HepG2 (cell line): ENCODE data around the gene PNLIPRP2. TPM values are rescaled to one million over a fixed set of nuclear protein-coding genes. Genes with fewer than 3 reads are reported as not detected.

Experiments
- ATAC-seq: fragments of 200-7000 bp; cut with Tn5 transposase; 3 replicates; pipeline ENCODE4 v1.9.1; 2020; ENCODE audit warnings: mild to moderate bottlenecking, moderate library complexity
- BruUV-seq: library from RNA; stranded (reverse); fragments of 400-500 nt; replicated peaks from 2 replicates; lab custom pipeline; 2021; lab: Mats Ljungman, UMichigan
- CTCF ChIA-PET: fragments of 300-600 bp; formaldehyde crosslinking; extraction: SDS; loops from one replicate; lab custom pipeline; 2021; ENCODE audit warnings: low total read pairs, inconsistent platforms, low intra/inter-chr PET ratio; lab: Yijun Ruan, JAX
- POLR2A ChIA-PET: fragments of 350-600 bp; sonication (Branson Sonifier 250); formaldehyde crosslinking; loops from one replicate; lab custom pipeline; 2020; ENCODE audit warnings: antibody characterized with exemption, inconsistent platforms; lab: Yijun Ruan, JAX
- DNase-seq: peaks from one replicate; pipeline ENCODE4 v3.0.0-alpha.2; 2015; ENCODE audit warnings: low spot score
- FAIRE-seq: peaks from 3 replicates; lab custom pipeline; 2011; peaks lifted over from hg19 to GRCh38; lab: Jason Lieb, UNC
- H2AFZ ChIP-seq: one replicate; pipeline ENCODE4 v1.6.1; 2011; ENCODE audit warnings: low read length, inconsistent platforms
- H3K27ac ChIP-seq: fragments of 300-600 bp; 3 replicates; pipeline ENCODE4 v1.8.0; 2011; ENCODE audit warnings: mixed run types, mild to moderate bottlenecking, mixed read lengths, low read length, inconsistent platforms; ENCODE audit not compliant: insufficient read depth; ENCODE audit errors: extremely low read length
- H3K27me3 ChIP-seq, 2 experiments: fragments of 200-600 bp in 1 of 2; 2 replicates in 1 of 2; 3 replicates in 1 of 2; pipeline versions ENCODE4 v1.6.0 to v1.8.0; 2011; ENCODE audit warnings: low read length in 2 of 2, mild to moderate bottlenecking in 2 of 2, moderate library complexity in 2 of 2, inconsistent platforms in 1 of 2; ENCODE audit not compliant: insufficient read depth in 2 of 2, control insufficient read depth in 1 of 2
- H3K36me3 ChIP-seq, 2 experiments: fragments of 200-600 bp in 1 of 2; replicated peaks in 1 of 2; 2 replicates in 1 of 2; 3 replicates in 1 of 2; pipeline versions ENCODE4 v1.5.1 to v1.8.0; 2011; ENCODE audit warnings: low read length in 2 of 2, inconsistent platforms in 1 of 2; ENCODE audit not compliant: insufficient read depth in 2 of 2, control insufficient read depth in 1 of 2
- H3K4me1 ChIP-seq: 2 replicates; pipeline ENCODE4 v1.5.1; 2012; ENCODE audit warnings: low read length, inconsistent platforms; ENCODE audit not compliant: insufficient read depth
- H3K4me2 ChIP-seq: 2 replicates; pipeline ENCODE4 v1.6.0; 2011; ENCODE audit warnings: low read depth, low read length, inconsistent platforms
- H3K4me3 ChIP-seq, 3 experiments: fragments of 200-600 bp in 1 of 3; sonication (generic), shearing (Covaris generic) in 1 of 3; replicated peaks in 1 of 3; 2 replicates each; pipeline ENCODE4 v1.5.1; 2011 to 2016; ENCODE audit warnings: low read length in 3 of 3, inconsistent platforms in 2 of 3, low read depth in 2 of 3, mild to moderate bottlenecking in 2 of 3, control low read depth in 1 of 3, mixed read lengths in 1 of 3; ENCODE audit not compliant: insufficient read depth in 1 of 3
- H3K79me2 ChIP-seq: one replicate; pipeline ENCODE4 v1.6.1; 2011; ENCODE audit warnings: low read length, inconsistent platforms; ENCODE audit not compliant: insufficient read depth
- H3K9ac ChIP-seq: 2 replicates; pipeline ENCODE4 v1.6.0; 2011; ENCODE audit warnings: mild to moderate bottlenecking, low read depth, low read length, inconsistent platforms; ENCODE audit not compliant: insufficient read depth
- H3K9me3 ChIP-seq: 2 replicates; pipeline ENCODE4 v1.5.1; 2012; ENCODE audit warnings: mild to moderate bottlenecking, low read length
- H4K20me1 ChIP-seq: 2 replicates; pipeline ENCODE4 v1.6.0; 2011; ENCODE audit warnings: inconsistent platforms, mild to moderate bottlenecking, low read length, moderate library complexity; ENCODE audit not compliant: insufficient read depth
- CHD2 ChIP-seq: IDR thresholded peaks from 2 replicates; pipeline ENCODE4 v1.6.1; 2011; ENCODE audit warnings: low read depth, low read length, improper control_type of control experiment
- HOXA9 ChIP-seq: sonication (generic); formaldehyde crosslinking; IDR thresholded peaks from 2 replicates; pipeline ENCODE4 v1.8.1; 2022; ENCODE audit warnings: missing genetic modification reagents, mild to moderate bottlenecking, moderate library complexity, borderline replicate concordance
- ISL2 ChIP-seq: sonication (generic); formaldehyde crosslinking; IDR thresholded peaks from 2 replicates; pipeline ENCODE4 v1.5.0; 2020; ENCODE audit warnings: missing genetic modification reagents
- LRRFIP1 ChIP-seq: sonication (generic); formaldehyde crosslinking; conservative IDR thresholded peaks from 2 replicates; pipeline ENCODE4 v1.4.0; 2020; ENCODE audit warnings: missing genetic modification reagents
- NKX3-1 ChIP-seq: sonication (generic); formaldehyde crosslinking; IDR thresholded peaks from 2 replicates; pipeline ENCODE4 v1.5.0; 2020; ENCODE audit warnings: missing genetic modification reagents
- RNF219 ChIP-seq: sonication (generic); formaldehyde crosslinking; IDR thresholded peaks from 2 replicates; pipeline ENCODE4 v1.5.0; 2020; ENCODE audit warnings: mild to moderate bottlenecking, missing genetic modification reagents
- SAP130 ChIP-seq: IDR thresholded peaks from 2 replicates; pipeline ENCODE4 v1.6.1; 2016; ENCODE audit warnings: low read depth
- SMAD9 ChIP-seq: sonication (generic); formaldehyde crosslinking; IDR thresholded peaks from 2 replicates; pipeline ENCODE4 v1.5.1; 2020; ENCODE audit warnings: mild to moderate bottlenecking, missing genetic modification reagents
- TBP ChIP-seq: sonication (generic); formaldehyde crosslinking; IDR thresholded peaks from 2 replicates; pipeline ENCODE4 v1.5.0; 2020; ENCODE audit warnings: missing genetic modification reagents
- ZNF18 ChIP-seq: sonication (generic); formaldehyde crosslinking; IDR thresholded peaks from 2 replicates; pipeline ENCODE4 v1.8.0; 2022; ENCODE audit warnings: mild to moderate bottlenecking, missing genetic modification reagents; ENCODE audit not compliant: insufficient replicate concordance
- ZNF816 ChIP-seq: sonication (generic); formaldehyde crosslinking; IDR thresholded peaks from 2 replicates; pipeline ENCODE4 v1.8.0; 2022; ENCODE audit warnings: missing genetic modification reagents, mild to moderate bottlenecking, borderline replicate concordance
- WGBS: methylation state at CpG from one replicate; pipeline ENCODE4 v1.1.6; 2017; ENCODE audit warnings: low lambda C conversion rate; 5-methylcytosine and 5-hydroxymethylcytosine counted together
- in situ Hi-C: cut with HindIII; loops from 2 replicates; pipeline ENCODE4 v1.10.0; 2017; ENCODE audit warnings: low pct_unique_long_range_greater_than_20kb; ENCODE audit not compliant: extremely low pct_ligation_motif_present
- intact Hi-C: fragments of 100-400 bp; cut with micrococcal nuclease; formaldehyde crosslinking; loops from one replicate; pipeline ENCODE4 v1.10.0; 2022; ENCODE audit not compliant: unreplicated experiment
- polyA plus RNA-seq, 8 experiments: library from polyadenylated mRNA; depleted of rRNA in 3 of 8; stranded (reverse) in 7 of 8; unstranded in 1 of 8; fragments of >200 nt; fragmentation: Illumina TruSeq in 4 of 8; extraction: Trizol in 4 of 8; gene quantifications; 2 replicates each; pipeline versions ENCODE4 v1.2.1 to v1.2.3, GENCODE V29; 2011 to 2016; ENCODE audit warnings: low read depth in 4 of 8, missing spikeins in 1 of 8, mixed read lengths in 1 of 8; ENCODE audit not compliant: insufficient read depth in 1 of 8
- total RNA-seq, 5 experiments: library from RNA; depleted of rRNA; stranded (reverse); fragments of >200 nt; fragmentation: Illumina TruSeq; extraction: Trizol; gene quantifications; 2 replicates each; pipeline ENCODE4 v1.2.3, GENCODE V29; 2016; ENCODE audit warnings: low read depth in 1 of 5
- TF ChIP-seq, protein P1 (sequence below): sonication (generic); formaldehyde crosslinking; IDR thresholded peaks from 2 replicates; pipeline ENCODE4 v1.4.0; 2020; ENCODE audit warnings: missing genetic modification reagents, mild to moderate bottlenecking, borderline replicate concordance
- TF ChIP-seq, protein P2 (sequence below): sonication (generic); formaldehyde crosslinking; IDR thresholded peaks from 2 replicates; pipeline ENCODE4 v1.4.0; 2020; ENCODE audit warnings: missing genetic modification reagents

Gene PNLIPRP2
- total and polyA plus RNA-seq, 2 of the 13 experiments (the other 11 are each of a cell fraction or from before 2014, with no cell fraction given), result 0.21 to 0.97 TPM

DNA sequence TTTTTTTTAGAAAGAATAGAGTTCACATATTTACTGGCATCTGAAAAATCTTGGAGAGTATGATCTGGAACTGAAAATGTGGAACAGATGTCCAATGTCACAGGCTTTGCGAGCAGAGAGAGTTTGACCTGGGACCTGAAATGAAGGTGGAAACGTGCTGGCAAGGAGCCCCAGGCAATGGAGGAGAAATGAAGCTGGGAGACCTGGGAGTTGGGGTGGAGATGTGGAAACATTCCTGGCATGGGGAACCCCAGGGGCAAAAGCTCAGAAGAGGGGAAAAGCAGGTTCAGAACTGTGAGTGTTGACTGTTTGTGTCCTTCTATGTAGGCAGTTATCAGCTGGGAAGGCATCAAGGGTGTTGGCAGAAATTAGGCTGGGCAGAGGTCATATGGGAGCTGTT is 7.3 kb upstream of the PNLIPRP2 start:
- ChIA-PET CTCF (no interaction called here), POLR2A (no interaction called here)
- 17% methylated on average over 2 of the region's 2 CpGs for whole genome bisulfite sequencing
- no peaks in the 10 kb centered on the region for H3K36me3 ChIP-seq
- H3K27me3 ChIP-seq, result peaks cover 1 to 3% of the 10 kb centered on the region in 2 experiments; a peak in 2 of 5 replicates
- H4K20me1 ChIP-seq, result no peaks in the 10 kb centered on the region
- no peak overlapping the region for H3K4me3 ChIP-seq
- no peak overlapping the region for H2AFZ ChIP-seq
- ATAC-seq (no peak), DNase-seq (no peak), FAIRE-seq (no peak)
- no peak overlapping the region for H3K9ac ChIP-seq
- H3K4me2 ChIP-seq, result no peak overlapping the region
- in situ Hi-C loops, result no loop called here
- no peaks in the 10 kb centered on the region for H3K4me1 ChIP-seq
- no peaks in the 10 kb centered on the region for H3K9me3 ChIP-seq
- no peak overlapping the region for H3K27ac ChIP-seq
- intact Hi-C loops, result no loop called here
- no peaks in the 10 kb centered on the region for H3K79me2 ChIP-seq
- BruUV-seq, result no TSS peak
- TF ChIP-seq, protein P1, sequence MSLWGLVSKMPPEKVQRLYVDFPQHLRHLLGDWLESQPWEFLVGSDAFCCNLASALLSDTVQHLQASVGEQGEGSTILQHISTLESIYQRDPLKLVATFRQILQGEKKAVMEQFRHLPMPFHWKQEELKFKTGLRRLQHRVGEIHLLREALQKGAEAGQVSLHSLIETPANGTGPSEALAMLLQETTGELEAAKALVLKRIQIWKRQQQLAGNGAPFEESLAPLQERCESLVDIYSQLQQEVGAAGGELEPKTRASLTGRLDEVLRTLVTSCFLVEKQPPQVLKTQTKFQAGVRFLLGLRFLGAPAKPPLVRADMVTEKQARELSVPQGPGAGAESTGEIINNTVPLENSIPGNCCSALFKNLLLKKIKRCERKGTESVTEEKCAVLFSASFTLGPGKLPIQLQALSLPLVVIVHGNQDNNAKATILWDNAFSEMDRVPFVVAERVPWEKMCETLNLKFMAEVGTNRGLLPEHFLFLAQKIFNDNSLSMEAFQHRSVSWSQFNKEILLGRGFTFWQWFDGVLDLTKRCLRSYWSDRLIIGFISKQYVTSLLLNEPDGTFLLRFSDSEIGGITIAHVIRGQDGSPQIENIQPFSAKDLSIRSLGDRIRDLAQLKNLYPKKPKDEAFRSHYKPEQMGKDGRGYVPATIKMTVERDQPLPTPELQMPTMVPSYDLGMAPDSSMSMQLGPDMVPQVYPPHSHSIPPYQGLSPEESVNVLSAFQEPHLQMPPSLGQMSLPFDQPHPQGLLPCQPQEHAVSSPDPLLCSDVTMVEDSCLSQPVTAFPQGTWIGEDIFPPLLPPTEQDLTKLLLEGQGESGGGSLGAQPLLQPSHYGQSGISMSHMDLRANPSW (CRISPR knock-in tag), result no peak
- TF ChIP-seq SAP130 (CRISPR knock-in tag) (no peak), RNF219 (CRISPR knock-in tag) (no peak), SMAD9 (CRISPR knock-in tag) (no peak), HOXA9 (CRISPR knock-in tag) (no peak), ZNF816 (CRISPR knock-in tag) (no peak), ISL2 (CRISPR knock-in tag) (no peak), CHD2 (no peak), NKX3-1 (no peak), ZNF18 (no peak), LRRFIP1 (no peak), TBP (CRISPR knock-in tag) (no peak)
- TF ChIP-seq, protein P2, sequence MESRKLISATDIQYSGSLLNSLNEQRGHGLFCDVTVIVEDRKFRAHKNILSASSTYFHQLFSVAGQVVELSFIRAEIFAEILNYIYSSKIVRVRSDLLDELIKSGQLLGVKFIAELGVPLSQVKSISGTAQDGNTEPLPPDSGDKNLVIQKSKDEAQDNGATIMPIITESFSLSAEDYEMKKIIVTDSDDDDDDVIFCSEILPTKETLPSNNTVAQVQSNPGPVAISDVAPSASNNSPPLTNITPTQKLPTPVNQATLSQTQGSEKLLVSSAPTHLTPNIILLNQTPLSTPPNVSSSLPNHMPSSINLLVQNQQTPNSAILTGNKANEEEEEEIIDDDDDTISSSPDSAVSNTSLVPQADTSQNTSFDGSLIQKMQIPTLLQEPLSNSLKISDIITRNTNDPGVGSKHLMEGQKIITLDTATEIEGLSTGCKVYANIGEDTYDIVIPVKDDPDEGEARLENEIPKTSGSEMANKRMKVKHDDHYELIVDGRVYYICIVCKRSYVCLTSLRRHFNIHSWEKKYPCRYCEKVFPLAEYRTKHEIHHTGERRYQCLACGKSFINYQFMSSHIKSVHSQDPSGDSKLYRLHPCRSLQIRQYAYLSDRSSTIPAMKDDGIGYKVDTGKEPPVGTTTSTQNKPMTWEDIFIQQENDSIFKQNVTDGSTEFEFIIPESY, result no peak
